Transverse colon (tissue), 4 donors: ENCODE results near the gene FCHO2.

Source experiments
- EP300 ChIP-seq: sonication (generic); formaldehyde crosslinking; IDR thresholded peaks from one replicate; pipeline ENCODE4 v1.6.1; 2017; ENCODE audit warnings: antibody characterized with exemption, low read depth
- POLR2A ChIP-seq: fragments of 450-650 bp; IDR thresholded peaks from one replicate; pipeline ENCODE4 v1.6.1; 2016; ENCODE audit warnings: antibody characterized with exemption, mild to moderate bottlenecking, moderate library complexity
- POLR2AphosphoS5 ChIP-seq, 3 donors: sonication (generic); formaldehyde crosslinking; IDR thresholded peaks; one replicate each; pipeline ENCODE4 v1.6.1; 2016; ENCODE audit warnings: antibody characterized with exemption in 3 of 3
- TF ChIP-seq, protein P1 (sequence below), 5 experiments: fragments of 200-600 bp in 3 of 5; fragments of 450-650 bp in 2 of 5; sonication (generic) in 3 of 5; IDR thresholded peaks; 1 replicate in 2 of 5; 2 replicates in 3 of 5; pipeline ENCODE4 v1.5.1; 2016 to 2017; ENCODE audit warnings: antibody characterized with exemption in 5 of 5, inconsistent platforms in 3 of 5, mild to moderate bottlenecking in 2 of 5, moderate library complexity in 1 of 5

- TF ChIP-seq, protein P1, sequence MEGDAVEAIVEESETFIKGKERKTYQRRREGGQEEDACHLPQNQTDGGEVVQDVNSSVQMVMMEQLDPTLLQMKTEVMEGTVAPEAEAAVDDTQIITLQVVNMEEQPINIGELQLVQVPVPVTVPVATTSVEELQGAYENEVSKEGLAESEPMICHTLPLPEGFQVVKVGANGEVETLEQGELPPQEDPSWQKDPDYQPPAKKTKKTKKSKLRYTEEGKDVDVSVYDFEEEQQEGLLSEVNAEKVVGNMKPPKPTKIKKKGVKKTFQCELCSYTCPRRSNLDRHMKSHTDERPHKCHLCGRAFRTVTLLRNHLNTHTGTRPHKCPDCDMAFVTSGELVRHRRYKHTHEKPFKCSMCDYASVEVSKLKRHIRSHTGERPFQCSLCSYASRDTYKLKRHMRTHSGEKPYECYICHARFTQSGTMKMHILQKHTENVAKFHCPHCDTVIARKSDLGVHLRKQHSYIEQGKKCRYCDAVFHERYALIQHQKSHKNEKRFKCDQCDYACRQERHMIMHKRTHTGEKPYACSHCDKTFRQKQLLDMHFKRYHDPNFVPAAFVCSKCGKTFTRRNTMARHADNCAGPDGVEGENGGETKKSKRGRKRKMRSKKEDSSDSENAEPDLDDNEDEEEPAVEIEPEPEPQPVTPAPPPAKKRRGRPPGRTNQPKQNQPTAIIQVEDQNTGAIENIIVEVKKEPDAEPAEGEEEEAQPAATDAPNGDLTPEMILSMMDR (IDR thresholded peaks at IDR 0.05), result no peak
- TF ChIP-seq POLR2A, result no peak
- no peak for TF ChIP-seq EP300
- TF ChIP-seq POLR2AphosphoS5 (IDR thresholded peaks at IDR 0.05), result no peak
These were observed 88.7 kb downstream of the FCHO2 start for GRCh38 chr5:73044546-73044945.
